ENCODE data around the gene EBP. TPM values are rescaled to one million over a fixed set of nuclear protein-coding genes. Genes with fewer than 3 reads are reported as not detected.

The EBP gene
- total and polyA plus RNA-seq, 9 of the 15 experiments (the other 6 are each of a cell fraction or from before 2014, with no cell fraction given) = 228 to 987 (median 274) TPM

- TF ChIP-seq PTRF (tag; IDR thresholded peaks at IDR 0.05) = no peak
- peak; percentile 46; the same call in 1 of the 2 replicates for TF ChIP-seq PKNOX1 (IDR thresholded peaks at IDR 0.05)
- TF ChIP-seq AFF1 (IDR thresholded peaks at IDR 0.05; ENCODE audit: low read depth in 1 of 2, partially characterized antibody in 2 of 2) = peak in 1 of 2 experiments; percentile 22
- no peak for TF ChIP-seq FOXM1 (IDR thresholded peaks at IDR 0.05; ENCODE audit: low read depth)
- TF ChIP-seq FOXM1 (CRISPR knock-in tag; IDR thresholded peaks at IDR 0.05; ENCODE audit: low read depth) = 0 out of 2 replicates have a peak, but pooled peaks have one; percentile 78
- TF ChIP-seq ZBTB11 (CRISPR knock-in tag; IDR thresholded peaks at IDR 0.05) = peak; percentile 77 to 98 (median 86); a peak in 5 of 6 replicates
- no peak for TF ChIP-seq TSHZ1 (CRISPR knock-in tag; IDR thresholded peaks at IDR 0.05)
- peak; percentile 100 for TF ChIP-seq EP400 (IDR thresholded peaks at IDR 0.05)
- TF ChIP-seq TAF9B (IDR thresholded peaks at IDR 0.05; ENCODE audit: partially characterized antibody) = no peak
- no peak for TF ChIP-seq RBBP5 (IDR thresholded peaks at IDR 0.05; ENCODE audit: borderline replicate concordance, insufficient read depth, low read length, poor library complexity, severe bottlenecking)
- no peak for TF ChIP-seq TCFL5 (CRISPR knock-in tag; conservative IDR thresholded peaks at IDR 0.05)
- peak; percentile 99 for TF ChIP-seq DACH1 (IDR thresholded peaks at IDR 0.05; ENCODE audit: partially characterized antibody)
Measured at GRCh38 chrX:48574270-48575266, 53.0 kb downstream of the EBP start, which contains the start of gene RBM3 (continued).
